HG03521 (cell line): ENCODE measurements around the gene OTX2.

ENCODE experiments used
- ATAC-seq: cut with Tn5 transposase; IDR thresholded peaks from one replicate; pipeline ENCODE4 v1.9.1; 2021; ENCODE audit warnings: mild to moderate bottlenecking, moderate library complexity; ENCODE audit not compliant: unreplicated experiment

The OTX2 gene

DNA sequence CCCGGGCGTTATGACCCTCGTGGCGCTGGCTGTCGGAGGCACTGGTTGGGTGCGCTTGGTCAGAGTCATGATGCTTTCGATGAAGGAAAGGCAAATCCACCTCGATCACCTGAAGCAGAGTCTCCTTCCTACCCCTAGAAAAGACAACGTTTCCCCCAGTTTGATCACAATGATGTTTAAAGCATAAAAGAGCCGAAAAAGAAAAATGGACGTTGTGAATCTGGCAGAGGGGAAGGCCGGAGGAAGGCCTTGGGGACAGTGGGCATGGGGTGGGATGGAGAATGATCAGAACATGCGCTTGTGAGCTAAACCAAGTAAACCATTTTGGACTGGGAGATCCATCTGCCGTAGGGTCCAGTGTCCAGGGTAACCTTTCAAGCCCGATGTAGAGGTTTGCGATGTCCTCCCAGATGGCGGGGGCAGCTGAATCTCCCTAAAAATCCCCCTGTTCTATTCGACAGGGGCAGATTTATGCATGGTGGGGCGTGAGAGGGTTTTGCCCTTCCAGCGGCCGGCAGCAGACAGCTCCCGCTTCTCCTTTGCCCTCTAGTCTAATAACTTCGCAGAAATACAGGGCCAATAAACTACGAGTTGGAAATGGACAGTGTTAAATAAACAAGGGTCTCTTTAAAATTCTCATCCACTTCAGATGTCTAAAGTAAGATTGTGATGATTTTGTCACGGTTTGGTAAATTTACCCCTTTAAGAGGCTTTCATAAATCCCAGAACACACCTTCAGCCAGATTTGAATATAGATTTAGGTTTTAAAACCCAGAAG lies 2.3 kb upstream of the OTX2 start:
- no peak for ATAC-seq

GRCh38 chr14:56811593-56812363 lies 1.5 kb upstream of the OTX2 start:
- no peak for ATAC-seq

GRCh38 chr14:56810836-56811592 lies 735 bp upstream of the OTX2 start:
- no peak for ATAC-seq

GRCh38 chr14:56809270-56810146 lies 771 bp downstream of the OTX2 start:
- no peak for ATAC-seq

- ATAC-seq = no peak
Observed at GRCh38 chr14:56808383-56809269, 1.7 kb downstream of the OTX2 start.

DNA sequence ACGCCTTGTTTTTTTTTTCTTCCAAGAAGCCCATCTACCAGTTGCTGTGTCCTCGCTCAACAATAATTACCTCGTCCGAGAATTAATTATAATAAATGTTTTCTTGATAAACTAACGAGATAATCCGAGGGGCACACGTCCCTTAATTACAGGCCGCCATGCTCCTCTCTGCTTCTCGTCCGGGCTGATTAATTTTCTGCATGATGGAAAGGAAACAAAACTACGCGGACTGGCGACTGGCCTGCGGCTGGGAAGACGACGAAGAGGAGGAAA lies 2.2 kb downstream of the OTX2 start:
- ATAC-seq = no peak

- no peak for ATAC-seq
Observed at GRCh38 chr14:56807386-56808109, 2.7 kb downstream of the OTX2 start.

DNA sequence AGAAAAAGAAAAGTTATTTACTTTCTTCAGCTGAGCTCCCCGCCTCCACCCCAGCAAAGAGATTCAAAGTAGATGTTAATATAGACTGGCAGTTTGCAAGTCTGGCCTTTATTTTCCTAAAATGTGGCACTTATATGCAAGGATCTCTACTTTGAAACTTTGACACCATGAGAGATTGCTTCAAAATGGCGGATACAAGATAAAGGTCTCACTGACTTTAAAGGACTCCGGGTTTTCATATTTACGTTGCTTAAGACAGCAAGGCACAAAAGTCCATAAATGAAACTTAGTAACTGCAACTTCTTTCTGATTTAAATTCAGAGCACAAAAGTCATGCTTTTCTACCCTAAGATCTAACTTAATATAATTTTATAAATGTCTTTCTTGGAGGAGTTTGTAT lies 3.5 kb downstream of the OTX2 start:
- no peak for ATAC-seq

- ATAC-seq = no peak
Observed at GRCh38 chr14:56805992-56806727, 4.1 kb downstream of the OTX2 start.

DNA sequence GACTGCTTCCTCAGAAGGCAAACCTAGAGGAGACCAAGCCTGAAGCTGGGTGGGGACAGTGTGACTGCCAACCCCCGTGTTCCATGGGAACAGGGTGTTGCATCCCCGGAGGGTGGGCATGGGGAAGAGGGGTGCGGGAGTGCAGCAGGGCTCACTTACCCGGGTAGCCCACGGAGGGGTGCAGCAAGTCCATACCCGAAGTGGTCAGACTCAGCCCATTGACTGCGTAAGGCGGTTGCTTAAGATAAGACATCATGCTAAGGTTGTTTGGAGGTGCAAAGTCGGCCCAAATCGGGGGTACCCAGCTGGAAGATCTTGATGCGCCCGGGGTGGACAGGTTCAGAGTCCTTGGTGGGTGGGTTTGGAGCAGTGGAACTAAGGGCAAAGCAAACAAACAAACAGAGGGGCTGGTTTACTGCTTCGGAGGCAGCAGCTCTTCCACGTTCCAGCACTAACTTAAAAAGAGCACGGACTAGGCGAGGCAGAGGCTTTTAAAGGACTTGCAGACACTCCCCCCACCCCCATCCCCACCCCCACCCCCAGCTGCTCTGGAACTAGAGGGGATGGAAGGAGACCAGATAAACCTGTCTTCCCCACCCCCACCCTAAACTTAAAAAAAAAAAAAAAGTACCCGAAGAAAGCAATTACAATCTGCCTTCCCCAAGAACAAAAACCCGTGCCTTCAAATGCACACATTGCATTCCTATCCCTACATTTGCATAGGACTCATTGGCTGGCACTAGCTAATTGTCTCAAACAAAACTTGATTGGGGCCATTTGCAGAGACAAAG lies 4.9 kb downstream of the OTX2 start:
- no peak for ATAC-seq

- no peak for ATAC-seq
Observed at GRCh38 chr14:56803816-56804535, 6.3 kb downstream of the OTX2 start.

DNA sequence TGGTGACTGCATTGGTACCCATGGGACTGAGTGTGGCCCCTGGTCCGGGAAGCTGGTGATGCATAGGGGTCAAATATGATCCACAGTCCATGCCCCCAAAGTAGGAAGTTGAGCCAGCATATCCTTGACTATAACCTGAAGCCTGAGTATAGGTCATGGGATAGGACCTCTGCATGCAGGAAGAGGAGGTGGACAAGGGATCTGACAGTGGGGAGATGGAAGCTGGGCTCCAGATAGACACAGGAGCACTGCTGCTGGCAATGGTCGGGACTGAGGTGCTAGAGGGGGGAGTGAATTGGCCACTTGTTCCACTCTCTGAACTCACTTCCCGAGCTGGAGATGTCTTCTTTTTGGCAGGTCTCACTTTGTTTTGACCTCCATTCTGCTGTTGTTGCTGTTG lies 8.4 kb downstream of the OTX2 start:
- no peak for ATAC-seq

DNA sequence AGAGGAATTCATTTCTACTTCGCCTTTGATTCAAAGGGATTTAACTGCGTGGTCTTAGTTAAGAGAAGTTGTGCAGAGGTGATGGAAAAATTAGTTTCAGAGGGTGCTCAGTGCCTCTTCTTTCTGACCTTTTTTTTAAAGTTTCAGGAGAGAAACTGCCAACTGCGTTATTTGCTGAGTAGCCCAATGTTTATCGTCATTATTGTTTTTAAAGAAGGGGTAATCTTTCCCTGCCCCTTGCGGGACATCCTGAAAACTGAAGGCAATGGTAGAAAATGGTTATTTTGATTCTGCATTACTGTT lies 11.0 kb downstream of the OTX2 start:
- ATAC-seq = no peak

GRCh38 chr14:56798447-56799342 lies 11.6 kb downstream of the OTX2 start:
- no peak for ATAC-seq

DNA sequence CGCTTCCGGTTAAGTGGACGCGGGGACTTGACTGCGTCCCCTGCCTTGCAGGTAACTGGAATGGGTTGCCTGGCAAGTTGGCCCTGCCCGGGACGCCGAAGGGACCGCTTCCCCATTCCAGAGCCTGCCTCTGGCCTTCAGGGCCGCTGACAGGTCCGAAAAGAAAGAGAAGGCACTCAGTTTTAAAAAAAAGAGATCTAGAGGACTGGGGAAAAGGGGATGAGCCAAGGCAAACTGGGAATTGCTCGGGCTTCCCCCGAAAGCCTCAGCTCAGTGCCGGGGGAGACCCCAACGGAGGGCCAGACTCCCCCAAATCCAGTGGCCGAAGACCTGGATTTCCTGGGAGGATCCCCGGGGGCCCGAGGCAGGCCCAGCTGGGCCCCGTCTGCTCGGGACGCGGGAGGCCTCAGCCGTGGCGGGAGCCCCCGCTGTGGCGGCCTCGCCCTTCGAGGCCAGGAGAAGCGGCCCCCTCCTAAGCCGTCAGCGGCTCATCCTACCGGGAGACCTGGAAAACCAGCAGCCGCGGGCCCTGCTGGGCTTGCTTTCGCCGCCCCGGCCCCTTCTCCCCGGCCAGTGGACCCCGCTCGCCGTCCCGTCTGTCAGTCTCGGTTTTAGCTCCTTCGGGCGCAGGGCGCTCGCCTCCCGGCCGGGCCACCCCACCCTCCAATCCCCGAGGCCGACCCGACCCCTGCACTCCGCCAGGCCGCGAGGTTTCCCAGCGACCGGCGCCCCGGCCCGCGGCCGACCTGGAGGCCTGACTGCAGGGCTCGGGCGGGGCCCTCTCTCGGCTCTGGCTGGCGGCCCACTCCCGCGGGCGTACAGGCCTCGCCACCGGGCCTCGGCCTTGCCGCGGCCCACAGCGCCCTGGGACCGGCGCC lies 12.5 kb downstream of the OTX2 start:
- ATAC-seq = no peak
